Panc1 (cell line): ENCODE data around the gene ATF7. TPM values are rescaled to one million over a fixed set of nuclear protein-coding genes. Genes with fewer than 3 reads are reported as not detected.

Experiments
- ATAC-seq: fragments of 200-7000 bp; cut with Tn5 transposase; 2 replicates; pipeline ENCODE4 v1.9.1; 2020; ENCODE audit warnings: mild to moderate bottlenecking, moderate library complexity
- BruUV-seq: library from RNA; stranded (reverse); fragments of 400-500 nt; replicated peaks from 2 replicates; lab custom pipeline; 2021; lab: Mats Ljungman, UMichigan
- CTCF ChIA-PET: fragments of 300-600 bp; sonication (Branson Sonifier 250); formaldehyde crosslinking; loops from one replicate; lab custom pipeline; 2022; ENCODE audit warnings: antibody characterized with exemption; lab: Charles Lee
- POLR2A ChIA-PET: fragments of 300-600 bp; sonication (Branson Sonifier 250); formaldehyde crosslinking; loops from one replicate; lab custom pipeline; 2022; ENCODE audit warnings: antibody characterized with exemption; lab: Charles Lee
- DNase-seq: peaks from one replicate; pipeline ENCODE4 v3.0.0-alpha.2; 2010; ENCODE audit warnings: low read depth, low spot score
- H3K27ac ChIP-seq: 2 replicates; pipeline ENCODE4 v1.5.1; 2011; ENCODE audit warnings: mild to moderate bottlenecking, low read length, inconsistent platforms
- H3K27me3 ChIP-seq: fragments of 200-500 bp; sonication (Bioruptor generic); 2 replicates; pipeline ENCODE4 v1.6.0; 2014; ENCODE audit warnings: low read length, inconsistent platforms; ENCODE audit not compliant: control insufficient read depth, insufficient read depth
- H3K36me3 ChIP-seq: fragments of 200-500 bp; sonication (Bioruptor generic); 2 replicates; pipeline ENCODE4 v1.5.1; 2014; ENCODE audit warnings: inconsistent platforms, mild to moderate bottlenecking, low read length, moderate library complexity; ENCODE audit not compliant: control insufficient read depth, insufficient read depth
- H3K4me1 ChIP-seq: 2 replicates; pipeline ENCODE4 v1.5.1; 2011; ENCODE audit warnings: inconsistent platforms, mild to moderate bottlenecking, low read length, moderate library complexity; ENCODE audit not compliant: control insufficient read depth, insufficient read depth
- H3K4me3 ChIP-seq, 2 experiments: 2 replicates each; pipeline ENCODE4 v1.5.1; 2011 to 2012; ENCODE audit warnings: low read depth in 2 of 2, low read length in 2 of 2, mild to moderate bottlenecking in 2 of 2, inconsistent platforms in 1 of 2, moderate library complexity in 1 of 2
- H3K9me3 ChIP-seq: fragments of 200-500 bp; sonication (Bioruptor generic); 2 replicates; pipeline ENCODE4 v1.5.1; 2014; ENCODE audit warnings: low read depth, mild to moderate bottlenecking, inconsistent platforms, low read length, moderate library complexity; ENCODE audit not compliant: control insufficient read depth, insufficient read depth
- CTCF ChIP-seq: fragments of 450-650 bp; IDR thresholded peaks from 2 replicates; pipeline ENCODE4 v1.5.1; 2017; ENCODE audit warnings: mild to moderate bottlenecking
- POLR2AphosphoS5 ChIP-seq: IDR thresholded peaks from 2 replicates; pipeline ENCODE4 v1.6.1; 2012; ENCODE audit warnings: mild to moderate bottlenecking, low read depth, low read length, moderate library complexity
- SIN3A ChIP-seq: IDR thresholded peaks from 2 replicates; pipeline ENCODE4 v1.6.1; 2012; ENCODE audit warnings: low read depth, mild to moderate bottlenecking, low read length, moderate library complexity, borderline replicate concordance; ENCODE audit not compliant: insufficient read depth
- TCF7L2 ChIP-seq: IDR thresholded peaks from 2 replicates; pipeline ENCODE4 v1.6.1; 2011; ENCODE audit warnings: mild to moderate bottlenecking, low read depth, low read length, inconsistent platforms
- in situ Hi-C: cut with HindIII; loops from 2 replicates; pipeline ENCODE4 v1.10.0; 2016; ENCODE audit warnings: low sequenced_read_pairs, low pct_unique_long_range_greater_than_20kb
- intact Hi-C: fragments of 100-400 bp; cut with micrococcal nuclease; formaldehyde crosslinking; loops from one replicate; pipeline ENCODE4 v1.10.0; 2022; ENCODE audit not compliant: unreplicated experiment
- total RNA-seq: library from RNA; stranded (reverse); gene quantifications from one replicate; pipeline ENCODE4 v1.2.1, GENCODE V29; 2021; ENCODE audit not compliant: unreplicated experiment
- TF ChIP-seq, protein P1 (sequence below), 2 experiments: IDR thresholded peaks; 2 replicates each; pipeline ENCODE4 v1.6.1; 2011 to 2012; ENCODE audit warnings: low read depth in 2 of 2, control low read depth in 1 of 2, low read length in 1 of 2, mild to moderate bottlenecking in 1 of 2, moderate library complexity in 1 of 2; ENCODE audit not compliant: insufficient read depth in 1 of 2

The ATF7 gene
- total RNA-seq, 1 experiment from 2014 or later, result 29.5 TPM

DNA sequence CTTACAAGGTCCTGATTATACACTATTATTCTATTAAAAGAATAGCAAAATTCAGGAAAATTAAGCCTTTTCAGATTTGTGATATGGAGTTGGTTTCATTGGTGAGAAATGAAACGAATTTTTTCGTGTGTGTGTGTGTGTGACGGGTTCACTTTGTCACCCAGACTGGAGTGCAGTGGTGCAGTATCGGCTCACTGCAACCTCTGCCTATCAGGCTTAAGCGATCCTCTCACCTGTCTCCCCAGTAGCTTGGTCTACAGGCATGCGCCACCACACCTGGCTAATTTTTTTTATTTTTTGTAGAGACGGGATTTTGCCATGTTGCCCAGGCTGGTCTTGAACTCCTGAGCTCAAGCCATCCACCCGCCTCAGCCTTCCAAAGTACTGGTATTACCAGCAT lies 164.6 kb downstream of the ATF7 start:
- no TSS peak for BruUV-seq
- H3K36me3 ChIP-seq, result peaks cover 84% of the 10 kb centered on the region
- no peak overlapping the region for H3K27ac ChIP-seq
- ChIA-PET CTCF (no interaction called here), POLR2A (no interaction called here)
- H3K4me1 ChIP-seq, result peaks cover 6% of the 10 kb centered on the region
- H3K4me3 ChIP-seq, result no peak overlapping the region
- TF ChIP-seq CTCF (no peak), TCF7L2 (no peak), POLR2AphosphoS5 (no peak), SIN3A (no peak)
- TF ChIP-seq, protein P1, sequence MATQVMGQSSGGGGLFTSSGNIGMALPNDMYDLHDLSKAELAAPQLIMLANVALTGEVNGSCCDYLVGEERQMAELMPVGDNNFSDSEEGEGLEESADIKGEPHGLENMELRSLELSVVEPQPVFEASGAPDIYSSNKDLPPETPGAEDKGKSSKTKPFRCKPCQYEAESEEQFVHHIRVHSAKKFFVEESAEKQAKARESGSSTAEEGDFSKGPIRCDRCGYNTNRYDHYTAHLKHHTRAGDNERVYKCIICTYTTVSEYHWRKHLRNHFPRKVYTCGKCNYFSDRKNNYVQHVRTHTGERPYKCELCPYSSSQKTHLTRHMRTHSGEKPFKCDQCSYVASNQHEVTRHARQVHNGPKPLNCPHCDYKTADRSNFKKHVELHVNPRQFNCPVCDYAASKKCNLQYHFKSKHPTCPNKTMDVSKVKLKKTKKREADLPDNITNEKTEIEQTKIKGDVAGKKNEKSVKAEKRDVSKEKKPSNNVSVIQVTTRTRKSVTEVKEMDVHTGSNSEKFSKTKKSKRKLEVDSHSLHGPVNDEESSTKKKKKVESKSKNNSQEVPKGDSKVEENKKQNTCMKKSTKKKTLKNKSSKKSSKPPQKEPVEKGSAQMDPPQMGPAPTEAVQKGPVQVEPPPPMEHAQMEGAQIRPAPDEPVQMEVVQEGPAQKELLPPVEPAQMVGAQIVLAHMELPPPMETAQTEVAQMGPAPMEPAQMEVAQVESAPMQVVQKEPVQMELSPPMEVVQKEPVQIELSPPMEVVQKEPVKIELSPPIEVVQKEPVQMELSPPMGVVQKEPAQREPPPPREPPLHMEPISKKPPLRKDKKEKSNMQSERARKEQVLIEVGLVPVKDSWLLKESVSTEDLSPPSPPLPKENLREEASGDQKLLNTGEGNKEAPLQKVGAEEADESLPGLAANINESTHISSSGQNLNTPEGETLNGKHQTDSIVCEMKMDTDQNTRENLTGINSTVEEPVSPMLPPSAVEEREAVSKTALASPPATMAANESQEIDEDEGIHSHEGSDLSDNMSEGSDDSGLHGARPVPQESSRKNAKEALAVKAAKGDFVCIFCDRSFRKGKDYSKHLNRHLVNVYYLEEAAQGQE (IDR thresholded peaks at IDR 0.05; ENCODE audit: insufficient read depth in 1 of 2, low read depth in 2 of 2, low read length in 1 of 2), result no peak
- H3K9me3 ChIP-seq, result no peaks in the 10 kb centered on the region
- intact Hi-C loops, result no loop called here
- ATAC-seq (no peak), DNase-seq (no peak)
- in situ Hi-C loops, result no loop called here
- H3K27me3 ChIP-seq, result no peaks in the 10 kb centered on the region

DNA sequence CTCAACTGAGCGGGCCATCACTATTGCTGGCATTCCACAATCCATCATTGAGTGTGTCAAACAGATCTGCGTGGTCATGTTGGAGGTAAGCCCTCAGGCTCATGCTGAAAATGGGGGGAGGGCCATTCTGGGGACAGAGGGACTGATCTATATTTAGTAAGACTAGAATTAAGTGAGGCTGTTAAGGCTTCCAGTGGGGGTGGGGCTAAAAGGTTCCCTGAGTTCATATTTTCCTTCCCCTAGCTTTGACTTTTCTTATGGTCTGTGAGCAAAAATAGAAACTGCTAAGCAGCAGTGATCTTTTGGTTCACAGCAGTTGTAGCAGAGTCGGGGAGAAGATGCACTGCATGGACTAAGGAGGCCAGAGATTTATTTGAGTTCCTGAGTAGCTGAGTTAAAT lies 165.1 kb downstream of the ATF7 start:
- in situ Hi-C loops (no loop called here), intact Hi-C loops (no loop called here)
- H3K4me1 ChIP-seq, result peaks cover 6% of the 10 kb centered on the region
- POLR2A ChIA-PET, result no interaction called here
- no peak for DNase-seq
- TF ChIP-seq POLR2AphosphoS5 (no peak), SIN3A (no peak), TCF7L2 (no peak), CTCF (no peak)
- TF ChIP-seq, protein P1 (IDR thresholded peaks at IDR 0.05; ENCODE audit: insufficient read depth in 1 of 2, low read depth in 2 of 2, low read length in 1 of 2), result no peak
- no peak overlapping the region for H3K27ac ChIP-seq
- ATAC-seq, result no peak
- BruUV-seq, result no TSS peak
- H3K27me3 ChIP-seq, result no peaks in the 10 kb centered on the region
- CTCF ChIA-PET, result no interaction called here
- no peak overlapping the region for H3K4me3 ChIP-seq
- H3K36me3 ChIP-seq, result peaks cover 83% of the 10 kb centered on the region
- no peaks in the 10 kb centered on the region for H3K9me3 ChIP-seq
